Activated T-helper 2 cell treated with anti-CD3 and anti-CD28 coated beads, Interferon-gamma antibody, Interleukin-2, Interleukin-4, amounts not matched to agents 10 μg/mL and 5 μg/mL and 100 μg/mL, durations not matched to agents 14 hours and 24 hours and 36 hours (primary cell): ENCODE data around the gene YTHDF1. TPM values are rescaled to one million over a fixed set of nuclear protein-coding genes. Genes with fewer than 3 reads are reported as not detected.

Source experiments
- DNase-seq: peaks from one replicate; pipeline ENCODE4 v3.0.0; 2021; ENCODE audit warnings: low spot score
- H3K27ac Mint-ChIP-seq: one replicate; pipeline ENCODE4 v1.8.0; 2021; ENCODE audit warnings: mixed read lengths
- H3K27me3 Mint-ChIP-seq: one replicate; pipeline ENCODE4 v1.8.0; 2021; ENCODE audit warnings: low read depth, mixed read lengths
- H3K36me3 Mint-ChIP-seq: one replicate; pipeline ENCODE4 v1.8.0; 2021; ENCODE audit warnings: low read depth, mixed read lengths
- H3K4me1 Mint-ChIP-seq: one replicate; pipeline ENCODE4 v1.8.0; 2021; ENCODE audit warnings: low read depth, mixed read lengths
- H3K4me3 Mint-ChIP-seq: one replicate; pipeline ENCODE4 v1.8.0; 2021; ENCODE audit warnings: low read depth, mild to moderate bottlenecking, moderate library complexity, mixed read lengths
- H3K9me3 Mint-ChIP-seq: one replicate; pipeline ENCODE4 v1.8.0; 2021; ENCODE audit warnings: mixed read lengths
- intact Hi-C: fragments of 100-400 bp; cut with micrococcal nuclease; formaldehyde crosslinking; loops from one replicate; pipeline ENCODE4 v1.15.1; 2023
- total RNA-seq: library from RNA; stranded (reverse); gene quantifications from 2 replicates; pipeline ENCODE4 v1.2.3, GENCODE V29; 2022

Gene YTHDF1
- total RNA-seq, 1 donor from 2014 or later, result 44.7 TPM

DNA sequence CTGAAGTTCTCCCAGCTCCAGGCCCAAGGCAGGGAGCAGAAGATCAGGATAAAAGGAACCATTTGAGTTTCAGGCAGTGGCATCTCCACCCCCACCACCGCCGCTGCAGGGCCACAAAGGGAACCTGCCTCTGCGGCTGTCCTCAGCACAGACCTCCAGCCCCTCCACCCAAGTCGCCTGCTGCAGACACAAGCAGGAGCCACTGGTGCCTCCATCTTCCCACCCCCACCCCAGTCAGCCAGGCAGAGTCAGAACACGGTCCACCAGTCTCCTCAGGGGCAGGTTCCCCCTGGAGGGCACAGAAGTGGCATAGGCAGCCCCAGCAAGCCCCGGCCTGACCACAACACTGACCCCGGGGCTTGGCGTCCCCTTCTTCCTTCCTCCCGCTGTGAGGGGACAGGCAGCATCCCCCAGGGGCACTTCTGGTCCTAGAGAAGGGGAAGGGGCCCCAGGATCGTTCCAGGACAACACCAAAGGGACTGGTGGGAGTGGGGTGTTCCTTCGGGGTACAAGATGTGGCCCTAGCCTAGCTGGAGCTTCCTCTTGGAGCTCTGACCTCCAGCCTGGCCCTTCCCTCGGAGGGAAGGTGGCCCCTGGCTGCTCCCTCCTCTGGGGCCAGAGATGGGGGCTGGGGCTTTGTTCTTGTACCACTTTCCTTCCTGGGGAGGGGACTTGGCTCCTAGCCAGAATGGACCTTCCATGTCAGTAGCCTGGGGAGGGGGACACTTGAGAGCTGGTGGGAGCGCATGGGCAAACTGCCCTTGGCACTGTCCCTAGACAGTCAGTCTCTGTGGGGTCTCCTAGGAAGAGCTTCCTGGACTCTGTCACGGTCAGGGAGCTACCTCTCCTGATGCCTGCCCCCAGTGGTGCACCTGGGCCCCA is 36.0 kb downstream of the YTHDF1 start:
- DNase-seq, result no peak
- H3K27me3 Mint-ChIP-seq, result peaks cover 30% of the 10 kb centered on the region
- H3K27ac Mint-ChIP-seq, result no peak overlapping the region
- no peaks in the 10 kb centered on the region for H3K36me3 Mint-ChIP-seq
- H3K4me1 Mint-ChIP-seq, result peaks cover 1% of the 10 kb centered on the region
- intact Hi-C loops, result loop anchor here (5.0 kb wide), 1 partner anchor 123 kb away; no protein-coding TSS in a partner anchor
- no peak overlapping the region for H3K4me3 Mint-ChIP-seq
- no peaks in the 10 kb centered on the region for H3K9me3 Mint-ChIP-seq

DNA sequence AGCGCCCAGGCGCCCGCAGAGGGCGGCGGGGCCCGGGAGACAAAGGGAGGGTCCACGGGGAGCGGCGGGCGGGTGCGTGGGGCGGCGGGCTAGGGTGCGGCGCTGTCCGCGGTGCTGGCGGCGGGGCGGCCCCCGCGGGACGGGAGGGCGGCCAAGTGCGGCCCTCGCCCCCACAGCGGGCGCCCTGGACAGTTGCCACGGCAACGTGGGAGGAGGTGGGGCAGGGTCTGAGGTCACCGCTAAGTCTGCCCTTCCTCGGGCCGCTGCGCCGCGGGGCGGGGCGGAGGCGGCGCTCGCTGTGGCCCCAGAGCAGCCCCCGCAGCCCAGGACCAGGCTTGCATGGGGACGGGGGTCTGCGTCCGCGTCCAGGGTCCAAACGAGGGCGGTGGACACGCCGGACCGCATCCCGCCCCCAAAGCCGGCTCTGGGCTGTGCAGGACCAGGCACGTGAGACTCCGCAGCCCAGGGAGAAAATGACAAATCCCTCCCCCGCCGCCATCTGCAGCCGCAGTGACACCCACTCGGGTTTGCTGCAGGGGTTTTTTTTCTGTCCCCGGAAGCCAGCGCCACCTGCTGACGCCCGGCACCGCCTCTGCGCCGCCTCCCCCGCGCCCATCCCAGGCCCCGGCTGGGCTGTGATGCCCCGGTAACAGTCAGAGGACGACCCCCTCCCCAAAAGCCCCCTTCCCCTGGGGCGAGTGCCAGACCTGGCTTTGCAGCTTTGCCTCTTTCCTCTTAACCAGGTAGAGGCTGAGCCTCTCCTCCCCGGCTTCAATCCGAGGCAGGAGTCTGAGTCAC is 36.8 kb downstream of the YTHDF1 start:
- Mint-ChIP-seq H3K4me3 (no peak overlapping the region), H3K27me3 (peaks cover 33% of the 10 kb centered on the region), H3K9me3 (no peaks in the 10 kb centered on the region), H3K36me3 (no peaks in the 10 kb centered on the region), H3K27ac (no peak overlapping the region), H3K4me1 (peaks cover 1% of the 10 kb centered on the region)
- intact Hi-C loops, result no loop called here
- DNase-seq, result peak; percentile 34

DNA sequence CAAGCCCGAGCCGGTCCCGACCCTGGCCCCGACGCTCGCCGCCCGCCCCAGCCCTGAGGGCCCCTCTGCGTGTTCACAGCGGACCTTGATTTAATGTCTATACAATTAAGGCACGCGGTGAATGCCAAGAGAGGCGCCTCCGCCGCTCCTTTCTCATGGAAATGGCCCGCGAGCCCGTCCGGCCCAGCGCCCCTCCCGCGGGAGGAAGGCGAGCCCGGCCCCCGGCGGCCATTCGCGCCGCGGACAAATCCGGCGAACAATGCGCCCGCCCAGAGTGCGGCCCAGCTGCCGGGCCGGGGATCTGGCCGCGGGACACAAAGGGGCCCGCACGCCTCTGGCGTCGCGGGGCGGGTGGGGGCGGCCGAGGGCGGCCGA is 37.5 kb downstream of the YTHDF1 start:
- Mint-ChIP-seq H3K27me3 (peaks cover 35% of the 10 kb centered on the region), H3K36me3 (no peaks in the 10 kb centered on the region), H3K4me1 (peaks cover 1% of the 10 kb centered on the region), H3K27ac (no peak overlapping the region), H3K4me3 (no peak overlapping the region), H3K9me3 (no peaks in the 10 kb centered on the region)
- intact Hi-C loops, result no loop called here
- DNase-seq, result no peak

GRCh38 chr20:63177785-63178445 is 38.0 kb downstream of the YTHDF1 start:
- intact Hi-C loops, result no loop called here
- no peak for DNase-seq
- H3K4me1 Mint-ChIP-seq, result peaks cover 1% of the 10 kb centered on the region
- no peak overlapping the region for H3K4me3 Mint-ChIP-seq
- H3K36me3 Mint-ChIP-seq, result no peaks in the 10 kb centered on the region
- no peaks in the 10 kb centered on the region for H3K9me3 Mint-ChIP-seq
- H3K27me3 Mint-ChIP-seq, result peaks cover 35% of the 10 kb centered on the region
- H3K27ac Mint-ChIP-seq, result no peak overlapping the region

DNA sequence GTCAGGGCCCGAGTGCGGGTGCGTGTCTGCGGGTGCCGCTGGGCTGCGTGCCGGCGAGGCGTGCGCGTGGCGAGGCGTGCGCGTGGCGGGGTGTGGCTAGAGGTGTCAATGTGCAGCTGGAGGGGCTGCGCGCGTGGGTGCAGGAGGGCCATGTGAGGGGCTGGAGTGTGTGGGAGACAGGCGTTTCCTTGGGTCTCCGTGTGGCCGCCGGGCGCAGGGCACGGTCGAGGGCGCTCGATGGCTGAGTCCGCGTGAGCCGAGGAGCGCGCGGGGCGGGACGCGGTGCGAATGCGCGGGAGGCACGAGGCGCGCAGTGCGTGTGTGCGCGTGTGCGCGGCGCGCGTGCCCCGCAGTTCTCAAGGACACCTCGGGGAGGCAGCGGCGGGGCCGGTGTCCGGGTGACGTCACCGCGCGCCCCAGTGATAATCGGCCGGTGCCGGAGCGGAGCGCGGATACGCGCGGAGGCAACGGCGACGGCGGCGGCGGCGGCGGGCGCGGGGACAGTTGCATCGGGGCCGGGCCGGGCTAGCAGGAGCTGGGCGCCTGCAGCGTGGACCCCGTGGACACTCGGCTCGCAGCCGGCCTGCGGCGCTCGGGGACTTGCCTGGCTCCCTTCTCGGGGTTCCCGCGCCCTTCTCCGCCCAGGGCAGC is 38.7 kb downstream of the YTHDF1 start:
- peak; percentile 15 for DNase-seq
- Mint-ChIP-seq H3K36me3 (no peaks in the 10 kb centered on the region), H3K27ac (no peak overlapping the region), H3K27me3 (peaks cover 37% of the 10 kb centered on the region), H3K4me3 (no peak overlapping the region), H3K4me1 (peaks cover 1% of the 10 kb centered on the region), H3K9me3 (no peaks in the 10 kb centered on the region)
- intact Hi-C loops, result no loop called here

DNA sequence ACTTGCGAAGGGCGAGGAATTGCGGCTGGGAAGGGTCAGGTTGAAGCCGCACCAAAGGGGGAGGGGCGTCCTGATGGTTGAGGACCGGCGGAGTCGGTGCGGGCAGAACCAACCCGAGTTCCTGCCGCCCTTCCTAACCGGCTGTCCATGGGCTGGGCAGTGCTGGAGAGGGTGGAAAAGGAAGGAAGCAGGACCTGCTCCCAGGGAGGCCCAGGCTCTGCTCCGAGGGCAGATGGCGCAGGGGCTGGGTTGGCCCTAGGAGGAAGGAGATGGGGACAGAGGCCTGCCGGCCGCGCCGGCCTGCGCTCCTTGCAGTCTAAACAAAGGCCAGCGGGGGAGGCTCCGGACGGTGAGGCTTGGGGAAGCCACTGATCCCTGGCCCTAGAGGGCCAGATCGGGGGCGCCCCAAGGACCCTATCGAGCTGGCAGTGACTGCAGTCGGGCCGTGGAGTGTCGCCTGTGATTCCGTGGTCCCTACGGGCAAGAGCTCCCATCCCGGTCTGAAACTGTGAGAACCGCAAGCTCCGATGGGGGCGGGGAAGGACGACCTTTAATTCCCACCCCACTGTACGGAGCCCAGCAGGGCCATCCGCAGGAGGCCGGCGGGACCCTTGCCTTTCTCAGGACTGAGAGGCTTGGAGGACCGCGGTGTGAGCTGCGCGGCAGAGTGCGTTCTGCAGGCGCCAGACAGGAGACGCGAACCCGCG is 39.4 kb downstream of the YTHDF1 start:
- Mint-ChIP-seq H3K9me3 (no peaks in the 10 kb centered on the region), H3K4me1 (peaks cover 1% of the 10 kb centered on the region), H3K4me3 (no peak overlapping the region), H3K27ac (peak overlapping the region; percentile 49), H3K36me3 (no peaks in the 10 kb centered on the region), H3K27me3 (peaks cover 44% of the 10 kb centered on the region)
- intact Hi-C loops, result no loop called here
- DNase-seq, result no peak

GRCh38 chr20:63176034-63176426 is 39.9 kb downstream of the YTHDF1 start:
- Mint-ChIP-seq H3K36me3 (no peaks in the 10 kb centered on the region), H3K27ac (peak overlapping the region; percentile 49), H3K9me3 (no peaks in the 10 kb centered on the region), H3K27me3 (peaks cover 42% of the 10 kb centered on the region), H3K4me3 (no peak overlapping the region), H3K4me1 (peaks cover 1% of the 10 kb centered on the region)
- DNase-seq, result no peak
- intact Hi-C loops, result no loop called here

- H3K27ac Mint-ChIP-seq, result no peak overlapping the region
- intact Hi-C loops, result no loop called here
- H3K27me3 Mint-ChIP-seq, result peaks cover 36% of the 10 kb centered on the region
- H3K4me3 Mint-ChIP-seq, result no peak overlapping the region
- H3K4me1 Mint-ChIP-seq, result peaks cover 1% of the 10 kb centered on the region
- no peaks in the 10 kb centered on the region for H3K9me3 Mint-ChIP-seq
- no peaks in the 10 kb centered on the region for H3K36me3 Mint-ChIP-seq
- DNase-seq, result no peak
Observed at GRCh38 chr20:63175038-63175895, 40.7 kb downstream of the YTHDF1 start.

DNA sequence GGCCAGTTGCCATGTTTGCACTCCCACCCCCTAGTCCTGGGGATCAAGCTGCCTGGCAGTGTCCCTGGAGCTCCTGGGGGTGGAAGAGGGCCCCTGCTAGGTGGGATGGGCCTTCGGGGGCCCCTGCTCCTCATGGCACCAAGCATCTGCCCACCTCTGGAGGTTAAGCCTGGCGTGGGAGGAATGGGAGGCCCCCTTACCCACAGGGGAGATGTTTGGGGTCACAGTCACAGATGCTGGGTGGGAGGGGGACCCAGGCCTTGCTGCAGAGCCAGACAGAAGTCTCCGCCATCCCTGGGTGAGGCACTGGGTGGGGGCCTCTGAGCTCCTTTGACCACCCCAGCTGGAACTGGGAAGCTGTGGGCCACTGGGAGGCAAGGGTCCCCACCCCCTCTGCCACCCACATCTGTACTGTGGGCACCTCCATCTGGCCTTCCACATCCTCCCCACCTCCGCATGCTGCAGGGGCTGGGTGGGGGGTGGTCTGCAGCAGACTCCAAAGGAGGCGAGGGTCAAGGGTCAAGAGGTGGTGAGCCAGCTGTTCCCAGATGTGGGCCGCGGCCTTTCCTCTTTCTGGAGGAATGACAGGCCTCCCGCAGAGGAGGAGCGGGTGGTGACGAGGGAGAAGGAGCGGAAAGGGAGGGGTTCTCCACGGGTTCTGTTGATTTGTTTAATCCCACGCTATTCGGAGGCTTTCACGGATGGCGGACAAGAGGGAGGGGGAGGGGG is 41.5 kb downstream of the YTHDF1 start:
- DNase-seq, result no peak
- peaks cover 32% of the 10 kb centered on the region for H3K27me3 Mint-ChIP-seq
- H3K4me1 Mint-ChIP-seq, result peaks cover 1% of the 10 kb centered on the region
- no peak overlapping the region for H3K27ac Mint-ChIP-seq
- intact Hi-C loops, result no loop called here
- no peaks in the 10 kb centered on the region for H3K9me3 Mint-ChIP-seq
- no peaks in the 10 kb centered on the region for H3K36me3 Mint-ChIP-seq
- no peak overlapping the region for H3K4me3 Mint-ChIP-seq

- intact Hi-C loops, result no loop called here
- no peaks in the 10 kb centered on the region for H3K9me3 Mint-ChIP-seq
- H3K4me3 Mint-ChIP-seq, result no peak overlapping the region
- H3K27ac Mint-ChIP-seq, result no peak overlapping the region
- no peaks in the 10 kb centered on the region for H3K36me3 Mint-ChIP-seq
- H3K27me3 Mint-ChIP-seq, result peaks cover 30% of the 10 kb centered on the region
- DNase-seq, result no peak
- H3K4me1 Mint-ChIP-seq, result peaks cover 1% of the 10 kb centered on the region
Observed at GRCh38 chr20:63173552-63174191, 42.3 kb downstream of the YTHDF1 start.

DNA sequence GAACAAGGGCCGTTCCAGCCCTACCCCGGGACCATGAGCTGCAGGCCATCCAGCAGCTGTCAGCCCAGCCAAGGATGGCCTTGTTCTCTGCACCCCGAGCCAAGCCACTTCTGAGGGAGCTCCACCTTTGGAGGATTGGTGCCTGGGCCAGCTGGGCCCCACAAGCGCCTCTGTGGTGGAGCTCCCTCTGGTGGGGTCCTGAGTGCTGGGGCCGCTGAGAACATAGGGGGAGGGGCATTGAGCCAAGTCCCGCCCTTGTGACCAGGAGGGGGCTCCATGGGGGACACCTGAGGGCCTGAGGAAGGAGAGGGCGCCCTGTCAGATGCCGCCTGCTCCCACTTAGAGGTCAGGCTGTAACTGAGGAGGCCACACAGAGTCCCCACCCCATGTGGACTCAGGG is 43.2 kb downstream of the YTHDF1 start:
- intact Hi-C loops, result no loop called here
- Mint-ChIP-seq H3K4me3 (no peak overlapping the region), H3K9me3 (no peaks in the 10 kb centered on the region), H3K27me3 (peaks cover 28% of the 10 kb centered on the region), H3K36me3 (no peaks in the 10 kb centered on the region), H3K27ac (no peak overlapping the region), H3K4me1 (no peaks in the 10 kb centered on the region)
- no peak for DNase-seq
